ENCODE results near the gene CALY. TPM values are rescaled to one million over a fixed set of nuclear protein-coding genes. Genes with fewer than 3 reads are reported as not detected.

CALY gene
- total and polyA plus RNA-seq, 5 experiments from 2014 or later, result 0.22 to 6.9 (median 0.44) TPM

- H3K27ac Mint-ChIP-seq, result no peak overlapping the region
- peaks cover 0 to 4% (median 2%) of the 10 kb centered on the region in 4 donors for H3K4me1 Mint-ChIP-seq
- H3K27me3 Mint-ChIP-seq, result no peaks in the 10 kb centered on the region
- POLR2A ChIA-PET, result no interaction called here
- ATAC-seq (no peak), DNase-seq (no peak)
- peaks cover 13 to 73% (median 32%) of the 10 kb centered on the region in 3 donors for H3K36me3 Mint-ChIP-seq
- no peak overlapping the region for H3K4me3 Mint-ChIP-seq
- no peaks in the 10 kb centered on the region for H3K9me3 Mint-ChIP-seq
Measured at GRCh38 chr10:133285217-133285616, 51.5 kb downstream of the CALY start.

DNA sequence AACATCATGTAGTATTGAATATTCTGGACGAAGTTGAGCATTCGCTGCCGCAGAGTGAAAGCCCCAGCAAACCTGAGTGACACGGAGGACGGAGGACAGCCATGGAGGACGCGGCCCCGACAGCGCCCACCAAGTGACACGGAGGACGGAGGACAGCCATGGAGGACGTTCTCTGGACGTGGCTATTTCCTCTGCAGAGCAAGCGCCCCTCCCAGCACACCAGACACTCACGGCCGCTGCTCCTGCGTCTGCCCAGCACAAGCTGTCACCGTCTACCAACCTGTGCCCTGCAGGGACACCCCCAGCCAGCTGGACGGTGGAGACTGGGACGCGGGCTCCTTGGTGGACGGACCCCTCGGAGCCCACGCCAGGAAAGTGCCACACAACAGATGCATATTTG lies 52.8 kb downstream of the CALY start:
- ATAC-seq (no peak), DNase-seq (no peak)
- H3K4me1 Mint-ChIP-seq, result peaks cover 2 to 15% (median 8%) of the 10 kb centered on the region in 4 donors
- H3K36me3 Mint-ChIP-seq, result peaks cover 13 to 64% (median 30%) of the 10 kb centered on the region in 3 donors
- POLR2A ChIA-PET, result no interaction called here
- no peak overlapping the region for H3K4me3 Mint-ChIP-seq
- peak overlapping the region in 2 of 10 donors; percentile 29 to 47 for H3K27ac Mint-ChIP-seq
- no peaks in the 10 kb centered on the region for H3K27me3 Mint-ChIP-seq
- no peaks in the 10 kb centered on the region for H3K9me3 Mint-ChIP-seq

DNA sequence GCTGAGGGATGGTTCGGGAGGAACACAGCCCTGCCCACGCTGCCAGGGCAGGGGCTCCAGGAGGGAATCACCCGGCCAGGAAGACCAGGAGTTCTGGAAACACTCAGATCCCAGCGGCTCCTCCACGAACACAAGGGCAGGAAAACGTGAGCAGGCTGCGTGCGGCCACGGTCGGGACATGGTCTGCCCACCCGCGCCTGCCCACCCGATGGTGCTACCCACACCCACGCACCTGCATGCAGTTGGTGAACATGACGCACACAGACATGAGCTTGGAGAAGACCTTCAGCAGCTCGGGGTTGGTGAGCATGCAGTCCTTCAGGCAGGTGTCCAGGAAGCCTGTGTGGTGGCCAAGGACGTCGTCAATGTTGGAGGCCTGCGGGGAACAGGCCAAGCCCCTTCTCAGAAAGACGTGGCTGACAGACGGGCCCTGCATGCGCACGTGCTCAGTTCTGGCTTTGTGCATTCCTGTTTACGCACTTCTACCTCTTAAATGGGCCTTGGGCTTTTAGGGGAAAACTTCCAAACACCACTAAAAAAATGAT lies 53.8 kb downstream of the CALY start:
- Mint-ChIP-seq H3K27me3 (no peaks in the 10 kb centered on the region), H3K36me3 (peaks cover 13 to 59% (median 26%) of the 10 kb centered on the region in 3 donors), H3K9me3 (no peaks in the 10 kb centered on the region), H3K4me3 (no peak overlapping the region), H3K27ac (no peak overlapping the region), H3K4me1 (peaks cover 4 to 26% (median 16%) of the 10 kb centered on the region in 4 donors)
- POLR2A ChIA-PET, result no interaction called here
- DNase-seq, result no peak
- ATAC-seq, result no peak

GRCh38 chr10:133281628-133282372 lies 54.9 kb downstream of the CALY start:
- peak overlapping the region in 1 of 10 donors; percentile 45 for H3K27ac Mint-ChIP-seq
- H3K9me3 Mint-ChIP-seq, result no peaks in the 10 kb centered on the region
- H3K27me3 Mint-ChIP-seq, result no peaks in the 10 kb centered on the region
- POLR2A ChIA-PET, result no interaction called here
- ATAC-seq (no peak), DNase-seq (no peak)
- peaks cover 11 to 47% (median 23%) of the 10 kb centered on the region in 3 donors for H3K36me3 Mint-ChIP-seq
- peaks cover 4 to 31% (median 19%) of the 10 kb centered on the region in 4 donors for H3K4me1 Mint-ChIP-seq
- no peak overlapping the region for H3K4me3 Mint-ChIP-seq

- Mint-ChIP-seq H3K27ac (peak overlapping the region in 1 of 10 donors; percentile 89), H3K4me1 (peaks cover 4 to 33% (median 20%) of the 10 kb centered on the region in 4 donors), H3K27me3 (no peaks in the 10 kb centered on the region), H3K9me3 (no peaks in the 10 kb centered on the region), H3K36me3 (peaks cover 4 to 40% (median 16%) of the 10 kb centered on the region in 3 donors), H3K4me3 (no peak overlapping the region)
- ATAC-seq (no peak), DNase-seq (no peak)
- POLR2A ChIA-PET, result no interaction called here
Measured at GRCh38 chr10:133281084-133281483, 55.6 kb downstream of the CALY start.

- ATAC-seq, result no peak
Measured at GRCh38 chr10:133280391-133281059, 56.2 kb downstream of the CALY start.

GRCh38 chr10:133279326-133280226 lies 57.1 kb downstream of the CALY start:
- peak overlapping the region in 6 of 10 donors; percentile 25 to 99 (median 64) for H3K27ac Mint-ChIP-seq
- no peaks in the 10 kb centered on the region for H3K27me3 Mint-ChIP-seq
- POLR2A ChIA-PET, result no interaction called here
- peaks cover 0 to 25% (median 8%) of the 10 kb centered on the region in 3 donors for H3K36me3 Mint-ChIP-seq
- peak overlapping the region in 1 of 10 donors; percentile 39 for H3K4me3 Mint-ChIP-seq
- no peaks in the 10 kb centered on the region for H3K9me3 Mint-ChIP-seq
- H3K4me1 Mint-ChIP-seq, result peaks cover 4 to 47% (median 34%) of the 10 kb centered on the region in 4 donors
- ATAC-seq, result no peak
- no peak for DNase-seq

More at GRCh38 chr10:133280391-133281059, 56.2 kb downstream of the CALY start:
- DNase-seq, result no peak
- peak overlapping the region in 2 of 10 donors; percentile 75 to 89 for H3K27ac Mint-ChIP-seq
- no peak overlapping the region for H3K4me3 Mint-ChIP-seq
- no peaks in the 10 kb centered on the region for H3K27me3 Mint-ChIP-seq
- H3K9me3 Mint-ChIP-seq, result no peaks in the 10 kb centered on the region
- peaks cover 0 to 35% (median 12%) of the 10 kb centered on the region in 3 donors for H3K36me3 Mint-ChIP-seq
- H3K4me1 Mint-ChIP-seq, result peaks cover 4 to 39% (median 25%) of the 10 kb centered on the region in 4 donors
- POLR2A ChIA-PET, result no interaction called here

- no peak for ATAC-seq
- Mint-ChIP-seq H3K27ac (peak overlapping the region; percentile 43 to 99 (median 84)), H3K4me1 (peaks cover 4 to 47% (median 34%) of the 10 kb centered on the region in 4 donors), H3K9me3 (no peaks in the 10 kb centered on the region), H3K36me3 (peaks cover 0 to 17% (median 2%) of the 10 kb centered on the region in 3 donors), H3K4me3 (peak overlapping the region in 9 of 10 donors; percentile 6 to 87 (median 62)), H3K27me3 (no peaks in the 10 kb centered on the region)
- DNase-seq, result peak in 4 of 10 donors; percentile 15 to 61 (median 40)
- POLR2A ChIA-PET, result interaction anchor here (0.8 to 2.2 kb wide), 2 partner anchors 15 to 29 kb away, joined by 8 read pairs; partner anchors contain the start of genes TUBGCP2 and ZNF511
Measured at GRCh38 chr10:133278577-133279265, 58.0 kb downstream of the CALY start.

DNA sequence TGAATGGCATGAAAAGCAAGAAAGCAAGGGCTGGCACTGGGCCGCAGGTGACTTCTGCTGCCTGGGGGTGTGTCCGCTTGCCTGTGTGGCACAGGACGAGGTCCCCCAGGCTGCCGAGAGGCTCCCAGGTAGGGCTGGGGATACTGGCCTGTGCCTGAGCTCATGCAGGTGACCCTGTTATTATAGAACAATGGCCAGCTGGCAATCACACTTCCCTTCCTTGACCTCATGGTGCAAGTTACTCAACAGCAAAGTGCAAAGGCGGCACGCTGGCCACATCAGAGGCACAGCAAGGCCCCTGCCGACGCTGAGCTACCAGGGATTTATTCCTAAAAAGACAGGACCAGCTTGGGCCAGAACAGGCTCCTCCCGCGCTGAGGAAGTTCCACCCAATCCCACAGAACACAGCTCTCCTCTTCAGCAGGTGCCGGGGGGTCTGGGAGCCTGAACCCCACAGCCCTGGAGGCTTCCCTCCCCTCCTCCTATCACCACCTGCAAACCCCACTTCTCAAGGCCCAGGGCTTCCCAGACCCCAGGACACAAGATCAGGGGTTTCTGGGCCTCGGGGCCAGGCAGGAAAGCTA lies 58.6 kb downstream of the CALY start:
- Mint-ChIP-seq H3K27me3 (no peaks in the 10 kb centered on the region), H3K4me3 (peak overlapping the region; percentile 14 to 87 (median 62)), H3K4me1 (peaks cover 4 to 47% (median 34%) of the 10 kb centered on the region in 4 donors), H3K27ac (peak overlapping the region; percentile 43 to 99 (median 84)), H3K9me3 (no peaks in the 10 kb centered on the region), H3K36me3 (peaks cover 0 to 10% (median 2%) of the 10 kb centered on the region in 3 donors)
- ATAC-seq (no peak), DNase-seq (peak in 1 of 10 donors; percentile 10)
- POLR2A ChIA-PET, result interaction anchor here (0.8 to 2.2 kb wide), 3 partner anchors 14 to 30 kb away, joined by 3 to 8 read pairs (median 8); partner anchors contain the start of genes TUBGCP2 and ZNF511

- no peaks in the 10 kb centered on the region for H3K27me3 Mint-ChIP-seq
- POLR2A ChIA-PET, result interaction anchor here (1.0 to 5.3 kb wide), 4 partner anchors 14 to 100 kb away, joined by 3 to 39 read pairs (median 6); partner anchors contain the start of genes TUBGCP2 and ZNF511
- H3K36me3 Mint-ChIP-seq, result peaks cover 0 to 7% (median 2%) of the 10 kb centered on the region in 3 donors
- H3K27ac Mint-ChIP-seq, result peak overlapping the region; percentile 43 to 99 (median 84)
- H3K4me1 Mint-ChIP-seq, result peaks cover 4 to 47% (median 34%) of the 10 kb centered on the region in 4 donors
- H3K4me3 Mint-ChIP-seq, result peak overlapping the region; percentile 39 to 87 (median 64)
- no peak for ATAC-seq
- no peaks in the 10 kb centered on the region for H3K9me3 Mint-ChIP-seq
- no peak for DNase-seq
Measured at GRCh38 chr10:133277277-133277992, 59.3 kb downstream of the CALY start.

Measured in naive thymus-derived CD8-positive, alpha-beta T cell (primary cell).